GM12864 (cell line): ENCODE data around the gene GKN2.

Source experiments
- DNase-seq: peaks from one replicate; pipeline ENCODE4 v3.0.0-alpha.2; 2011; ENCODE audit warnings: low read depth
- H3K4me3 ChIP-seq: 2 replicates; pipeline ENCODE4 v1.5.1; 2011; ENCODE audit warnings: mild to moderate bottlenecking, low read depth, low read length, control low read depth
- TF ChIP-seq, protein P1 (sequence below): IDR thresholded peaks from 2 replicates; pipeline ENCODE4 v1.5.1; 2011; ENCODE audit warnings: low read depth, mild to moderate bottlenecking, moderate library complexity, low read length, control low read depth, inconsistent platforms; ENCODE audit errors: missing control alignments

GKN2 gene

DNA sequence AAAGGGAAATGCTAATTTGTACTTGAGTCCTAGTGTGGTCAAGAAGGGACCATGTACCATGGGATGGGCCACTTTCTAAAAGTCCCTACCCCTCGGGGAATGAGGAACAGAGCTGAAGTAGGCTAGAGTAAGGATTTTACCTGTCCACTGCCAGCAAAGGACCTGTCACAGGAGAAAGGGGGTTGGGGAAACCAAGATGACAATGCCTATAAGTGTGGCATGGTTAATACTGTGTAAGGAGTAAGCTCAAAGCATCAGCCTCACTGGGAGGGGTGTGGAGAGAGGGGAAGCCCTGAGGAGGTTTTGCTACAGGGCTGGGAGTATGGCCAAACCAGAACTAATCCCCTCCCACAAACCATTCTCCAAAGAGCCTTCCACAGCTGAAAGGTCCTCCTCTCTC is 15.8 kb downstream of the GKN2 start:
- DNase-seq = no peak
- H3K4me3 ChIP-seq = no peak overlapping the region
- TF ChIP-seq, protein P1, sequence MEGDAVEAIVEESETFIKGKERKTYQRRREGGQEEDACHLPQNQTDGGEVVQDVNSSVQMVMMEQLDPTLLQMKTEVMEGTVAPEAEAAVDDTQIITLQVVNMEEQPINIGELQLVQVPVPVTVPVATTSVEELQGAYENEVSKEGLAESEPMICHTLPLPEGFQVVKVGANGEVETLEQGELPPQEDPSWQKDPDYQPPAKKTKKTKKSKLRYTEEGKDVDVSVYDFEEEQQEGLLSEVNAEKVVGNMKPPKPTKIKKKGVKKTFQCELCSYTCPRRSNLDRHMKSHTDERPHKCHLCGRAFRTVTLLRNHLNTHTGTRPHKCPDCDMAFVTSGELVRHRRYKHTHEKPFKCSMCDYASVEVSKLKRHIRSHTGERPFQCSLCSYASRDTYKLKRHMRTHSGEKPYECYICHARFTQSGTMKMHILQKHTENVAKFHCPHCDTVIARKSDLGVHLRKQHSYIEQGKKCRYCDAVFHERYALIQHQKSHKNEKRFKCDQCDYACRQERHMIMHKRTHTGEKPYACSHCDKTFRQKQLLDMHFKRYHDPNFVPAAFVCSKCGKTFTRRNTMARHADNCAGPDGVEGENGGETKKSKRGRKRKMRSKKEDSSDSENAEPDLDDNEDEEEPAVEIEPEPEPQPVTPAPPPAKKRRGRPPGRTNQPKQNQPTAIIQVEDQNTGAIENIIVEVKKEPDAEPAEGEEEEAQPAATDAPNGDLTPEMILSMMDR = no peak

GRCh38 chr2:68936427-68936826 is 16.3 kb downstream of the GKN2 start:
- no peak overlapping the region for H3K4me3 ChIP-seq
- TF ChIP-seq, protein P1 = no peak
- DNase-seq = no peak

- TF ChIP-seq, protein P1 = no peak
- no peak overlapping the region for H3K4me3 ChIP-seq
- DNase-seq = no peak
Observed at GRCh38 chr2:68935471-68935870, 17.2 kb downstream of the GKN2 start.

- TF ChIP-seq, protein P1 = no peak
- H3K4me3 ChIP-seq = no peak overlapping the region
- DNase-seq = no peak
Observed at GRCh38 chr2:68934021-68934420, 18.7 kb downstream of the GKN2 start.

DNA sequence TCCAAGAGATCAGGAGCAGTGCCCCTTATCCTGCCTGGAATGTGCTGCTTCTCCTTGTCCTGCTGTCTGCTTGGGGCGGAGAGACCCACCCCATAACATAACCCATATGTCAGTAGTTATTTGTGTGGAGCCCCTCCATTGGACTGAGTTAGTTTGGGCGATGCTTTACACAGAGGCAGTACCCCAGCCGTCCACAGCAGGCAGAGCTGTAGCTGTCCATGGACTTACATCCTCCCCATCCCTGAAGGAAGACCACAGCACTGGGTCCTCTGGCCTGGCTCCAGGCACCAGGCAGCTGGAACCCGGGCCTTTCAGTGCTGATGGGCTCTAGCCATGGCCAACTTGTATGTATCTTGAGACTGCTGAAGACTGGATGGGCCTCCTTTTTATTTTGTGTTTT is 20.3 kb downstream of the GKN2 start:
- DNase-seq = no peak
- no peak overlapping the region for H3K4me3 ChIP-seq
- TF ChIP-seq, protein P1 = no peak

GRCh38 chr2:68931799-68932198 is 20.9 kb downstream of the GKN2 start:
- TF ChIP-seq, protein P1 = no peak
- no peak for DNase-seq
- no peak overlapping the region for H3K4me3 ChIP-seq

GRCh38 chr2:68931149-68931711 is 21.5 kb downstream of the GKN2 start:
- H3K4me3 ChIP-seq = no peak overlapping the region
- DNase-seq = no peak
- TF ChIP-seq, protein P1 = no peak
